ENCODE data around the gene SPIN1.
A peak's percentile ranks its signal among the peaks of the same experiment; 100 is the strongest.
"Not testable (repeated sequence)": the region's sequence is repeated elsewhere in the genome, so short reads cannot be mapped to it uniquely, and the experiment has no call there.

The SPIN1 gene

GRCh38 chr9:88388203-88388885, at the start of gene SPIN1:
SPIN1 (plus strand) TSS chr9:88388444; CDS start chr9:88426540, 38,096 bp downstream.
- DNase-seq (ENCODE audit: low spot score): peak; percentile 68

GRCh38 chr9:88339317-88339716, 48.9 kb upstream of the SPIN1 start:
- no peak for DNase-seq (ENCODE audit: low spot score)

- DNase-seq (ENCODE audit: low spot score): no peak
Observed at GRCh38 chr9:88342246-88342645, 46.0 kb upstream of the SPIN1 start.

- DNase-seq (ENCODE audit: low spot score): no peak
Observed at GRCh38 chr9:88344013-88344412, 44.2 kb upstream of the SPIN1 start.

- not testable (repeated sequence) for DNase-seq (ENCODE audit: low spot score)
Observed at GRCh38 chr9:88350354-88350753, 37.9 kb upstream of the SPIN1 start.

GRCh38 chr9:88355166-88355565, 33.1 kb upstream of the SPIN1 start:
- no peak for DNase-seq (ENCODE audit: low spot score)

- DNase-seq (ENCODE audit: low spot score): not testable (repeated sequence)
Observed at GRCh38 chr9:88357250-88357649, 31.0 kb upstream of the SPIN1 start.

- no peak for DNase-seq (ENCODE audit: low spot score)
Observed at GRCh38 chr9:88358723-88359122, 29.5 kb upstream of the SPIN1 start.

GRCh38 chr9:88359974-88360373, 28.3 kb upstream of the SPIN1 start:
- no peak for DNase-seq (ENCODE audit: low spot score)

GRCh38 chr9:88362681-88363080, 25.6 kb upstream of the SPIN1 start:
- no peak for DNase-seq (ENCODE audit: low spot score)

GRCh38 chr9:88363661-88364060, 24.6 kb upstream of the SPIN1 start:
- DNase-seq (ENCODE audit: low spot score): no peak

- no peak for DNase-seq (ENCODE audit: low spot score)
Observed at GRCh38 chr9:88364706-88365105, 23.5 kb upstream of the SPIN1 start.

GRCh38 chr9:88370346-88370745, 17.9 kb upstream of the SPIN1 start:
- DNase-seq (ENCODE audit: low spot score): no peak

GRCh38 chr9:88372103-88372654, 16.1 kb upstream of the SPIN1 start:
- DNase-seq (ENCODE audit: low spot score): no peak

GRCh38 chr9:88373045-88373444, 15.2 kb upstream of the SPIN1 start:
- DNase-seq (ENCODE audit: low spot score): no peak

- no peak for DNase-seq (ENCODE audit: low spot score)
Observed at GRCh38 chr9:88378317-88378716, 9.9 kb upstream of the SPIN1 start.

GRCh38 chr9:88379352-88379751, 8.9 kb upstream of the SPIN1 start:
- no peak for DNase-seq (ENCODE audit: low spot score)

- no peak for DNase-seq (ENCODE audit: low spot score)
Observed at GRCh38 chr9:88380118-88380517, 8.1 kb upstream of the SPIN1 start.

- not testable (repeated sequence) for DNase-seq (ENCODE audit: low spot score)
Observed at GRCh38 chr9:88381322-88381721, 6.9 kb upstream of the SPIN1 start.

- DNase-seq (ENCODE audit: low spot score): no peak
Observed at GRCh38 chr9:88383176-88383575, 5.1 kb upstream of the SPIN1 start.

- DNase-seq (ENCODE audit: low spot score): not testable (repeated sequence)
Observed at GRCh38 chr9:88386137-88386536, 2.1 kb upstream of the SPIN1 start.

GRCh38 chr9:88387036-88387551, 1.1 kb upstream of the SPIN1 start:
- DNase-seq (ENCODE audit: low spot score): no peak

- peak; percentile 28 for DNase-seq (ENCODE audit: low spot score)
Observed at GRCh38 chr9:88387552-88388202, 567 bp upstream of the SPIN1 start.
